Measurements from ENCODE around the gene WNT5B. TPM values are rescaled to one million over a fixed set of nuclear protein-coding genes. Genes with fewer than 3 reads are reported as not detected.

Gene WNT5B
- total and polyA plus RNA-seq, 9 of the 15 experiments (the other 6 are each of a cell fraction or from before 2014, with no cell fraction given): 0.42 to 16.8 (median 5.4) TPM

- TF ChIP-seq NKRF (IDR thresholded peaks at IDR 0.05; ENCODE audit: borderline replicate concordance) (no peak), ZNF316 (IDR thresholded peaks at IDR 0.05) (peak; percentile 49; the same call in 1 of the 2 replicates), ETS2 (tag; IDR thresholded peaks at IDR 0.05; ENCODE audit: borderline replicate concordance, poor library complexity, severe bottlenecking) (no peak), ELF4 (CRISPR knock-in tag; IDR thresholded peaks at IDR 0.05) (no peak), ZHX1 (conservative IDR thresholded peaks at IDR 0.05; ENCODE audit: low read length) (no peak), SIN3B (IDR thresholded peaks at IDR 0.05; ENCODE audit: low read depth) (no peak), CBX5 (IDR thresholded peaks at IDR 0.05; ENCODE audit: borderline replicate concordance, low read depth) (no peak), LCOR (CRISPR knock-in tag; IDR thresholded peaks at IDR 0.05) (no peak), HMG20B (CRISPR knock-in tag; IDR thresholded peaks at IDR 0.05) (no peak), MTA1 (IDR thresholded peaks at IDR 0.05; ENCODE audit: borderline replicate concordance) (no peak), NR3C1 (CRISPR knock-in tag; IDR thresholded peaks at IDR 0.05) (no peak), ZNF655 (CRISPR knock-in tag; IDR thresholded peaks at IDR 0.05) (no peak), KAT2B (IDR thresholded peaks at IDR 0.05; ENCODE audit: low read depth, low read length) (no peak), SMARCC2 (IDR thresholded peaks at IDR 0.05; ENCODE audit: low read depth) (no peak), C11orf30 (IDR thresholded peaks at IDR 0.05; ENCODE audit: low read depth) (peak; percentile 63), ZNF407 (IDR thresholded peaks at IDR 0.05; ENCODE audit: low read depth) (no peak)
Observed at GRCh38 chr12:1666215-1666614, 37.2 kb downstream of the WNT5B start (continued).

Data from K562 (cell line).